NCI-H446 (cell line): ENCODE measurements around the gene SYTL5.
"Not testable (repeated sequence)": the region's sequence is repeated elsewhere in the genome, so short reads cannot be mapped to it uniquely, and the experiment has no call there.

Experiments
- DNase-seq, 2 experiments: peaks; one replicate each; lab custom pipeline; 2025; lab: John Stamatoyannopoulos, UW

SYTL5 gene

GRCh38 chrX:38006291-38006690, at the start of gene SYTL5:
Gene SYTL5, plus strand, starts transcription at chrX:38006553. Its CDS starts 27,337 bp downstream, at chrX:38033890.
- DNase-seq: no peak

GRCh38 chrX:37958525-37959211, 47.7 kb upstream of the SYTL5 start:
- no peak for DNase-seq

GRCh38 chrX:37959212-37960021, 46.9 kb upstream of the SYTL5 start:
- no peak for DNase-seq

GRCh38 chrX:37961118-37961517, 45.2 kb upstream of the SYTL5 start:
- DNase-seq: no peak

- DNase-seq: no peak
Measured at GRCh38 chrX:37967714-37968113, 38.6 kb upstream of the SYTL5 start.

- no peak for DNase-seq
Measured at GRCh38 chrX:37975421-37975820, 30.9 kb upstream of the SYTL5 start.

- DNase-seq: no peak
Measured at GRCh38 chrX:37976153-37976552, 30.2 kb upstream of the SYTL5 start.

GRCh38 chrX:37984880-37985279, 21.5 kb upstream of the SYTL5 start:
- no peak for DNase-seq

- DNase-seq: no peak
Measured at GRCh38 chrX:37986893-37987292, 19.5 kb upstream of the SYTL5 start.

- DNase-seq: no peak
Measured at GRCh38 chrX:37989304-37989703, 17.0 kb upstream of the SYTL5 start.

GRCh38 chrX:37991303-37991702, 15.1 kb upstream of the SYTL5 start:
- DNase-seq: not testable (repeated sequence)

- DNase-seq: no peak
Measured at GRCh38 chrX:37993176-37993575, 13.2 kb upstream of the SYTL5 start.

GRCh38 chrX:37993837-37994619, 12.3 kb upstream of the SYTL5 start:
- DNase-seq: no peak

- no peak for DNase-seq
Measured at GRCh38 chrX:37995428-37995827, 10.9 kb upstream of the SYTL5 start.

- no peak for DNase-seq
Measured at GRCh38 chrX:37997096-37997495, 9.3 kb upstream of the SYTL5 start.

- peak in 1 of 2 experiments; percentile 8 for DNase-seq
Measured at GRCh38 chrX:37998586-37999262, 7.6 kb upstream of the SYTL5 start.

- no peak for DNase-seq
Measured at GRCh38 chrX:38000706-38001105, 5.6 kb upstream of the SYTL5 start.

GRCh38 chrX:38004046-38004445, 2.3 kb upstream of the SYTL5 start:
- DNase-seq: no peak

GRCh38 chrX:38006778-38007177, 425 bp downstream of the SYTL5 start:
- DNase-seq: no peak

- no peak for DNase-seq
Measured at GRCh38 chrX:38008658-38009057, 2.3 kb downstream of the SYTL5 start.

- DNase-seq: no peak
Measured at GRCh38 chrX:38009641-38010040, 3.3 kb downstream of the SYTL5 start.
